Panc1 (cell line): ENCODE measurements around the gene NPHP3. TPM values are rescaled to one million over a fixed set of nuclear protein-coding genes. Genes with fewer than 3 reads are reported as not detected.
A peak's percentile ranks its signal among the peaks of the same experiment; 100 is the strongest.

Experiments used
- ATAC-seq: fragments of 200-7000 bp; cut with Tn5 transposase; 2 replicates; pipeline ENCODE4 v1.9.1; 2020; ENCODE audit warnings: mild to moderate bottlenecking, moderate library complexity
- BruUV-seq: library from RNA; stranded (reverse); fragments of 400-500 nt; replicated peaks from 2 replicates; lab custom pipeline; 2021; lab: Mats Ljungman, UMichigan
- CTCF ChIA-PET: fragments of 300-600 bp; sonication (Branson Sonifier 250); formaldehyde crosslinking; loops from one replicate; lab custom pipeline; 2022; ENCODE audit warnings: antibody characterized with exemption; lab: Charles Lee
- POLR2A ChIA-PET: fragments of 300-600 bp; sonication (Branson Sonifier 250); formaldehyde crosslinking; loops from one replicate; lab custom pipeline; 2022; ENCODE audit warnings: antibody characterized with exemption; lab: Charles Lee
- DNase-seq: peaks from one replicate; pipeline ENCODE4 v3.0.0-alpha.2; 2010; ENCODE audit warnings: low read depth, low spot score
- H3K27ac ChIP-seq: 2 replicates; pipeline ENCODE4 v1.5.1; 2011; ENCODE audit warnings: mild to moderate bottlenecking, low read length, inconsistent platforms
- H3K27me3 ChIP-seq: fragments of 200-500 bp; sonication (Bioruptor generic); 2 replicates; pipeline ENCODE4 v1.6.0; 2014; ENCODE audit warnings: low read length, inconsistent platforms; ENCODE audit not compliant: control insufficient read depth, insufficient read depth
- H3K36me3 ChIP-seq: fragments of 200-500 bp; sonication (Bioruptor generic); 2 replicates; pipeline ENCODE4 v1.5.1; 2014; ENCODE audit warnings: inconsistent platforms, mild to moderate bottlenecking, low read length, moderate library complexity; ENCODE audit not compliant: control insufficient read depth, insufficient read depth
- H3K4me1 ChIP-seq: 2 replicates; pipeline ENCODE4 v1.5.1; 2011; ENCODE audit warnings: inconsistent platforms, mild to moderate bottlenecking, low read length, moderate library complexity; ENCODE audit not compliant: control insufficient read depth, insufficient read depth
- H3K4me3 ChIP-seq, 2 experiments: 2 replicates each; pipeline ENCODE4 v1.5.1; 2011 to 2012; ENCODE audit warnings: low read depth in 2 of 2, low read length in 2 of 2, mild to moderate bottlenecking in 2 of 2, inconsistent platforms in 1 of 2, moderate library complexity in 1 of 2
- H3K9me3 ChIP-seq: fragments of 200-500 bp; sonication (Bioruptor generic); 2 replicates; pipeline ENCODE4 v1.5.1; 2014; ENCODE audit warnings: low read depth, mild to moderate bottlenecking, inconsistent platforms, low read length, moderate library complexity; ENCODE audit not compliant: control insufficient read depth, insufficient read depth
- POLR2AphosphoS5 ChIP-seq: IDR thresholded peaks from 2 replicates; pipeline ENCODE4 v1.6.1; 2012; ENCODE audit warnings: mild to moderate bottlenecking, low read depth, low read length, moderate library complexity
- SIN3A ChIP-seq: IDR thresholded peaks from 2 replicates; pipeline ENCODE4 v1.6.1; 2012; ENCODE audit warnings: low read depth, mild to moderate bottlenecking, low read length, moderate library complexity, borderline replicate concordance; ENCODE audit not compliant: insufficient read depth
- TCF7L2 ChIP-seq: IDR thresholded peaks from 2 replicates; pipeline ENCODE4 v1.6.1; 2011; ENCODE audit warnings: mild to moderate bottlenecking, low read depth, low read length, inconsistent platforms
- in situ Hi-C: cut with HindIII; loops from 2 replicates; pipeline ENCODE4 v1.10.0; 2016; ENCODE audit warnings: low sequenced_read_pairs, low pct_unique_long_range_greater_than_20kb
- intact Hi-C: fragments of 100-400 bp; cut with micrococcal nuclease; formaldehyde crosslinking; loops from one replicate; pipeline ENCODE4 v1.10.0; 2022; ENCODE audit not compliant: unreplicated experiment
- total RNA-seq: library from RNA; stranded (reverse); gene quantifications from one replicate; pipeline ENCODE4 v1.2.1, GENCODE V29; 2021; ENCODE audit not compliant: unreplicated experiment
- TF ChIP-seq, protein P1 (sequence below), 2 experiments: IDR thresholded peaks; 2 replicates each; pipeline ENCODE4 v1.6.1; 2011 to 2012; ENCODE audit warnings: low read depth in 2 of 2, control low read depth in 1 of 2, low read length in 1 of 2, mild to moderate bottlenecking in 1 of 2, moderate library complexity in 1 of 2; ENCODE audit not compliant: insufficient read depth in 1 of 2
- TF ChIP-seq, protein P2 (sequence below): fragments of 450-650 bp; IDR thresholded peaks from 2 replicates; pipeline ENCODE4 v1.5.1; 2017; ENCODE audit warnings: mild to moderate bottlenecking

NPHP3 gene
- total RNA-seq, 1 experiment from 2014 or later = 34.0 TPM

DNA sequence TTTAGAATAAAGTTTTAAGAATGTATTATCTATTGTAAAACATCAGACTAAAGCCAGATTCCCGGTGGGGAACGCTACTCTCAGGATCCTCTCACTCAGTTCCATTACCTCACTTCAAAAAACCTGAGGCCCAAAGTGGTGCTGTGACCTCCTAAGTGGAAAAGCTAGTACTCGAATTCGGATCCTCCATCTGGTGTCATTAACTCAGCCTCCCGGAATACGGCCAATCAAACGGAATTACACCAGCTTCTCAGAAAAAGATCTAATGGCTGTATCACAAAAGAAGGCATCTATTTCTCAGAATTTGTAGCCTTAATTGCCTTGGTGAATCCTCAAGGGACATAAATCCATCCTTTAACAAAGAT lies 63.2 kb downstream of the NPHP3 start:
- peak overlapping the region; percentile 80 to 93 for H3K4me3 ChIP-seq
- ChIA-PET POLR2A (interaction anchor here (0.6 kb wide), 1 partner anchor 1712 kb away, joined by 3 read pairs; no protein-coding TSS in a partner anchor), CTCF (interaction anchor here (0.8 to 1.4 kb wide), 2 partner anchors 12 to 17 kb away, joined by 4 to 5 read pairs; no protein-coding TSS in a partner anchor)
- no peak for DNase-seq
- peak overlapping the region; percentile 87 for H3K27ac ChIP-seq
- TF ChIP-seq, protein P1, sequence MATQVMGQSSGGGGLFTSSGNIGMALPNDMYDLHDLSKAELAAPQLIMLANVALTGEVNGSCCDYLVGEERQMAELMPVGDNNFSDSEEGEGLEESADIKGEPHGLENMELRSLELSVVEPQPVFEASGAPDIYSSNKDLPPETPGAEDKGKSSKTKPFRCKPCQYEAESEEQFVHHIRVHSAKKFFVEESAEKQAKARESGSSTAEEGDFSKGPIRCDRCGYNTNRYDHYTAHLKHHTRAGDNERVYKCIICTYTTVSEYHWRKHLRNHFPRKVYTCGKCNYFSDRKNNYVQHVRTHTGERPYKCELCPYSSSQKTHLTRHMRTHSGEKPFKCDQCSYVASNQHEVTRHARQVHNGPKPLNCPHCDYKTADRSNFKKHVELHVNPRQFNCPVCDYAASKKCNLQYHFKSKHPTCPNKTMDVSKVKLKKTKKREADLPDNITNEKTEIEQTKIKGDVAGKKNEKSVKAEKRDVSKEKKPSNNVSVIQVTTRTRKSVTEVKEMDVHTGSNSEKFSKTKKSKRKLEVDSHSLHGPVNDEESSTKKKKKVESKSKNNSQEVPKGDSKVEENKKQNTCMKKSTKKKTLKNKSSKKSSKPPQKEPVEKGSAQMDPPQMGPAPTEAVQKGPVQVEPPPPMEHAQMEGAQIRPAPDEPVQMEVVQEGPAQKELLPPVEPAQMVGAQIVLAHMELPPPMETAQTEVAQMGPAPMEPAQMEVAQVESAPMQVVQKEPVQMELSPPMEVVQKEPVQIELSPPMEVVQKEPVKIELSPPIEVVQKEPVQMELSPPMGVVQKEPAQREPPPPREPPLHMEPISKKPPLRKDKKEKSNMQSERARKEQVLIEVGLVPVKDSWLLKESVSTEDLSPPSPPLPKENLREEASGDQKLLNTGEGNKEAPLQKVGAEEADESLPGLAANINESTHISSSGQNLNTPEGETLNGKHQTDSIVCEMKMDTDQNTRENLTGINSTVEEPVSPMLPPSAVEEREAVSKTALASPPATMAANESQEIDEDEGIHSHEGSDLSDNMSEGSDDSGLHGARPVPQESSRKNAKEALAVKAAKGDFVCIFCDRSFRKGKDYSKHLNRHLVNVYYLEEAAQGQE (IDR thresholded peaks at IDR 0.05; ENCODE audit: insufficient read depth in 1 of 2, low read depth in 2 of 2, low read length in 1 of 2) = no peak
- TF ChIP-seq POLR2AphosphoS5 (no peak), TCF7L2 (no peak)
- no peaks in the 10 kb centered on the region for H3K27me3 ChIP-seq
- peaks cover 21% of the 10 kb centered on the region for H3K4me1 ChIP-seq
- BruUV-seq = no TSS peak
- intact Hi-C loops = no loop called here
- no peaks in the 10 kb centered on the region; the same call in 1 of the 2 replicates for H3K36me3 ChIP-seq
- H3K9me3 ChIP-seq = no peaks in the 10 kb centered on the region
- ATAC-seq = peak; percentile 1; the same call in 1 of the 2 replicates
- in situ Hi-C loops = no loop called here

DNA sequence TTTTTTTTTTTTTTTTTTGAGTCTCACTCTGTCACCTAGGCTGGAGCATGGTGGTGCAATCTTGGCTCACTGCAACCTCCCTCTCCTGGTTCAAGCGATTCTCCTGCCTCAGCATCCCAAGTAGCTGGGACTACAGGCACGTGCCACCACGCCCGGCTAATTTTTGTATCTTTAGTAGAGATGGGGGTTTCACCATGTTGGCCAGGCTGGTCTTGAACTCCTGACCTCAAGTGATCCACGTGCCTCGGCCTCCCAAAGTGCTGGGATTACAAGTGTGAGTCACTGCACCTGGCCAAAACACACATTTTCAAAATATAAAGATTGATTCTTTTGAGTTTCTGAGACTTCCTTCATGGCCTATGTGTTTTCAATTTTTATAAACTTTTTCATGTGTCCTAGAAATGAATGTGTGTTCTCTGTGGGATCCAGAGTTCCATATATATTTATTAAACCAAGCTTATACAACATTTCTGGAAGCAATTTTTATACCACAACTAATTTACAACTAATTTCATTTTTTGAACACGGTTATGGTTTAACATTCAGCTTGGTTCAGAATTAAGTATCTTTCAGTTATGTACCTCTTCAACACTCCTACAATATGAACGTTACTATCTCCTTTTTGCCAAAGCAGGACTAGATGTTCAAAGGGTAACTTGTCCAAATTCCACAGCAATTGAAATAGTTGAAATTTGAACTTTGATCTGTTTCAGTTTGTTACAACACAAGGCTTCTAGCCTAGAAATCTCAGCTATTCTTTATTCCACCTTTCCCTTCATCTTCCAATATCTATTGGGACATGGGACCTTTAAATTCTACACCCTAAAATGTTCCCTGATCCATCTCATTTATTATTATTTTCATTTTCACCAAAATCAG lies 64.1 kb downstream of the NPHP3 start:
- DNase-seq = no peak
- ChIA-PET POLR2A (no interaction called here), CTCF (interaction anchor here (1.4 kb wide), 1 partner anchor 16 kb away, joined by 4 read pairs; no protein-coding TSS in a partner anchor)
- TF ChIP-seq SIN3A (no peak), POLR2AphosphoS5 (no peak), TCF7L2 (no peak)
- TF ChIP-seq, protein P2, sequence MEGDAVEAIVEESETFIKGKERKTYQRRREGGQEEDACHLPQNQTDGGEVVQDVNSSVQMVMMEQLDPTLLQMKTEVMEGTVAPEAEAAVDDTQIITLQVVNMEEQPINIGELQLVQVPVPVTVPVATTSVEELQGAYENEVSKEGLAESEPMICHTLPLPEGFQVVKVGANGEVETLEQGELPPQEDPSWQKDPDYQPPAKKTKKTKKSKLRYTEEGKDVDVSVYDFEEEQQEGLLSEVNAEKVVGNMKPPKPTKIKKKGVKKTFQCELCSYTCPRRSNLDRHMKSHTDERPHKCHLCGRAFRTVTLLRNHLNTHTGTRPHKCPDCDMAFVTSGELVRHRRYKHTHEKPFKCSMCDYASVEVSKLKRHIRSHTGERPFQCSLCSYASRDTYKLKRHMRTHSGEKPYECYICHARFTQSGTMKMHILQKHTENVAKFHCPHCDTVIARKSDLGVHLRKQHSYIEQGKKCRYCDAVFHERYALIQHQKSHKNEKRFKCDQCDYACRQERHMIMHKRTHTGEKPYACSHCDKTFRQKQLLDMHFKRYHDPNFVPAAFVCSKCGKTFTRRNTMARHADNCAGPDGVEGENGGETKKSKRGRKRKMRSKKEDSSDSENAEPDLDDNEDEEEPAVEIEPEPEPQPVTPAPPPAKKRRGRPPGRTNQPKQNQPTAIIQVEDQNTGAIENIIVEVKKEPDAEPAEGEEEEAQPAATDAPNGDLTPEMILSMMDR = no peak
- TF ChIP-seq, protein P1 (IDR thresholded peaks at IDR 0.05; ENCODE audit: insufficient read depth in 1 of 2, low read depth in 2 of 2, low read length in 1 of 2) = no peak
- peak overlapping the region; percentile 80 to 93; a peak in 3 of 4 replicates for H3K4me3 ChIP-seq
- no peaks in the 10 kb centered on the region; the same call in 1 of the 2 replicates for H3K36me3 ChIP-seq
- BruUV-seq = TSS peak; percentile 61
- no peak for ATAC-seq
- peak overlapping the region; percentile 87; the same call in 1 of the 2 replicates for H3K27ac ChIP-seq
- H3K4me1 ChIP-seq = peaks cover 21% of the 10 kb centered on the region
- H3K9me3 ChIP-seq = no peaks in the 10 kb centered on the region
- intact Hi-C loops (no loop called here), in situ Hi-C loops (no loop called here)
- H3K27me3 ChIP-seq = no peaks in the 10 kb centered on the region
